Ascending aorta (tissue), 2 donors: ENCODE measurements around the gene CFAP44. TPM values are rescaled to one million over a fixed set of nuclear protein-coding genes. Genes with fewer than 3 reads are reported as not detected.

ENCODE experiments used
- DNase-seq, 2 donors: peaks; one replicate each; pipeline ENCODE4 v3.0.0-alpha.2; 2019; ENCODE audit warnings: low spot score in 2 of 2
- H3K27ac ChIP-seq, 2 donors: fragments of 200-600 bp; sonication (generic); one replicate each; pipeline ENCODE4 v1.5.1; 2016 to 2017; ENCODE audit warnings: mild to moderate bottlenecking in 1 of 2
- H3K27me3 ChIP-seq: fragments of 200-600 bp; sonication (generic); one replicate; pipeline ENCODE4 v1.5.1; 2017
- H3K36me3 ChIP-seq, 2 donors: fragments of 200-600 bp; sonication (generic); one replicate each; pipeline ENCODE4 v1.5.1; 2016
- H3K4me1 ChIP-seq, 2 donors: fragments of 200-600 bp; sonication (generic); one replicate each; pipeline ENCODE4 v1.5.1; 2016 to 2017; ENCODE audit warnings: mild to moderate bottlenecking in 1 of 2
- H3K4me3 ChIP-seq, 2 donors: fragments of 200-600 bp; sonication (generic); one replicate each; pipeline ENCODE4 v1.5.1; 2016 to 2017; ENCODE audit warnings: mild to moderate bottlenecking in 1 of 2
- H3K9me3 ChIP-seq, 2 donors: fragments of 200-600 bp; sonication (generic); one replicate each; pipeline ENCODE4 v1.5.1; 2016
- CTCF ChIP-seq, 3 experiments: fragments of 200-600 bp in 2 of 3; fragments of 450-650 bp in 1 of 3; sonication (generic) in 2 of 3; IDR thresholded peaks; one replicate each; pipeline ENCODE4 v1.5.1; 2016 to 2019; ENCODE audit warnings: antibody characterized with exemption in 3 of 3, mild to moderate bottlenecking in 1 of 3, moderate library complexity in 1 of 3
- intact Hi-C: fragments of 100-400 bp; cut with DNase I; formaldehyde crosslinking; loops from one replicate; pipeline ENCODE4 v1.15.1; 2023
- total RNA-seq: library from RNA; depleted of rRNA; stranded (reverse); fragments of >200 nt; gene quantifications from one replicate; pipeline ENCODE4 v1.1.0, GENCODE V29; 2016

The CFAP44 gene
- total RNA-seq, 1 donor from 2014 or later = 1.6 TPM

- intact Hi-C loops = no loop called here
- Histone ChIP-seq H3K4me1 (no peaks in the 10 kb centered on the region), H3K36me3 (no peaks in the 10 kb centered on the region), H3K4me3 (no peak overlapping the region), H3K27ac (no peak overlapping the region), H3K9me3 (no peaks in the 10 kb centered on the region), H3K27me3 (no peaks in the 10 kb centered on the region)
- no peak for DNase-seq
- TF ChIP-seq CTCF (IDR thresholded peaks at IDR 0.05) = no peak
Observed at GRCh38 chr3:113436809-113437208, 4.5 kb downstream of the CFAP44 start.

- no peak for TF ChIP-seq CTCF (IDR thresholded peaks at IDR 0.05)
- no peak overlapping the region for H3K4me3 ChIP-seq
- DNase-seq = no peak
- intact Hi-C loops = no loop called here
- no peaks in the 10 kb centered on the region for H3K27me3 ChIP-seq
- H3K9me3 ChIP-seq = no peaks in the 10 kb centered on the region
- H3K36me3 ChIP-seq = peaks cover 0 to 2% of the 10 kb centered on the region in 2 donors
- no peaks in the 10 kb centered on the region for H3K4me1 ChIP-seq
- H3K27ac ChIP-seq = no peak overlapping the region
Observed at GRCh38 chr3:113431811-113432210, 9.5 kb downstream of the CFAP44 start.

GRCh38 chr3:113428581-113428980, 12.7 kb downstream of the CFAP44 start:
- intact Hi-C loops = no loop called here
- Histone ChIP-seq H3K27me3 (no peaks in the 10 kb centered on the region), H3K27ac (no peak overlapping the region), H3K4me3 (no peak overlapping the region), H3K9me3 (no peaks in the 10 kb centered on the region), H3K4me1 (no peaks in the 10 kb centered on the region), H3K36me3 (peaks cover 0 to 16% of the 10 kb centered on the region in 2 donors)
- TF ChIP-seq CTCF (IDR thresholded peaks at IDR 0.05) = no peak
- DNase-seq = no peak

- Histone ChIP-seq H3K27ac (no peak overlapping the region), H3K4me1 (no peaks in the 10 kb centered on the region), H3K36me3 (peaks cover 4 to 20% of the 10 kb centered on the region in 2 donors), H3K9me3 (no peaks in the 10 kb centered on the region), H3K27me3 (no peaks in the 10 kb centered on the region), H3K4me3 (no peak overlapping the region)
- no peak for TF ChIP-seq CTCF (IDR thresholded peaks at IDR 0.05)
- DNase-seq = no peak
- intact Hi-C loops = no loop called here
Observed at GRCh38 chr3:113423699-113424098, 17.6 kb downstream of the CFAP44 start.

- Histone ChIP-seq H3K27ac (no peak overlapping the region), H3K4me1 (no peaks in the 10 kb centered on the region), H3K27me3 (no peaks in the 10 kb centered on the region), H3K9me3 (no peaks in the 10 kb centered on the region), H3K4me3 (no peak overlapping the region), H3K36me3 (peaks cover 7 to 18% of the 10 kb centered on the region in 2 donors)
- intact Hi-C loops = no loop called here
- no peak for TF ChIP-seq CTCF (IDR thresholded peaks at IDR 0.05)
- no peak for DNase-seq
Observed at GRCh38 chr3:113421082-113421481, 20.2 kb downstream of the CFAP44 start.

GRCh38 chr3:113409676-113410075, 31.6 kb downstream of the CFAP44 start:
- no peaks in the 10 kb centered on the region for H3K4me1 ChIP-seq
- H3K27ac ChIP-seq = no peak overlapping the region
- no peaks in the 10 kb centered on the region for H3K27me3 ChIP-seq
- DNase-seq = no peak
- peaks cover 9 to 29% of the 10 kb centered on the region in 2 donors for H3K9me3 ChIP-seq
- H3K4me3 ChIP-seq = no peak overlapping the region
- no peak for TF ChIP-seq CTCF (IDR thresholded peaks at IDR 0.05)
- intact Hi-C loops = no loop called here
- H3K36me3 ChIP-seq = no peaks in the 10 kb centered on the region
